Endothelial cell of umbilical vein (primary cell): ENCODE measurements around the gene STX16. TPM values are rescaled to one million over a fixed set of nuclear protein-coding genes. Genes with fewer than 3 reads are reported as not detected.

Experiments used
- BruUV-seq: library from RNA; stranded (reverse); fragments of 400-500 nt; replicated peaks from 2 replicates; lab custom pipeline; 2021; lab: Mats Ljungman, UMichigan
- CTCF ChIA-PET: fragments of 300-600, 350-600 bp; sonication (Branson Sonifier 250); formaldehyde crosslinking; loops from one replicate; lab custom pipeline; 2021; ENCODE audit warnings: antibody characterized with exemption, inconsistent platforms; lab: Charles Lee
- POLR2A ChIA-PET: fragments of 300-600, 350-600 bp; sonication (Branson Sonifier 250); formaldehyde crosslinking; loops from one replicate; lab custom pipeline; 2021; ENCODE audit warnings: antibody characterized with exemption, inconsistent platforms; lab: Charles Lee
- DNase-seq: peaks from one replicate; pipeline ENCODE4 v3.0.0-alpha.2; 2011; ENCODE audit warnings: low read depth, low spot score
- FAIRE-seq: peaks from 2 replicates; lab custom pipeline; 2011; peaks lifted over from hg19 to GRCh38; lab: Jason Lieb, UNC
- H2AFZ ChIP-seq: 2 replicates; pipeline ENCODE4 v1.6.0; 2012; ENCODE audit warnings: low read depth, low read length, control low read depth, inconsistent platforms
- H3K27ac ChIP-seq: 2 replicates; pipeline ENCODE4 v1.5.1; 2011; ENCODE audit warnings: low read depth, mild to moderate bottlenecking, control low read depth, low read length, moderate library complexity; ENCODE audit not compliant: insufficient read depth
- H3K27me3 ChIP-seq, 2 experiments: 2 replicates each; pipeline versions ENCODE4 v1.6.0 to v1.6.1; 2011; ENCODE audit warnings: low read length in 2 of 2, mixed read lengths in 1 of 2; ENCODE audit not compliant: control insufficient read depth in 2 of 2, insufficient read depth in 2 of 2
- H3K36me3 ChIP-seq, 2 experiments: 2 replicates in 1 of 2; 3 replicates in 1 of 2; pipeline ENCODE4 v1.5.1; 2011; ENCODE audit warnings: low read length in 2 of 2, mild to moderate bottlenecking in 1 of 2, moderate library complexity in 1 of 2; ENCODE audit not compliant: control insufficient read depth in 2 of 2, insufficient read depth in 2 of 2; ENCODE audit errors: extremely low read depth in 1 of 2
- H3K4me1 ChIP-seq: 3 replicates; pipeline ENCODE4 v1.5.1; 2011; ENCODE audit warnings: mild to moderate bottlenecking, low read length; ENCODE audit not compliant: control insufficient read depth, insufficient read depth; ENCODE audit errors: extremely low read depth
- H3K4me2 ChIP-seq: 2 replicates; pipeline ENCODE4 v1.6.1; 2011; ENCODE audit warnings: low read length, control low read depth, mixed read lengths; ENCODE audit not compliant: insufficient read depth
- H3K4me3 ChIP-seq, 3 experiments: fragments of 200-600 bp in 1 of 3; sonication (generic), shearing (Covaris generic) in 1 of 3; replicated peaks in 1 of 3; 2 replicates each; pipeline ENCODE4 v1.5.1; 2011 to 2016; ENCODE audit warnings: control low read depth in 3 of 3, low read length in 3 of 3, mild to moderate bottlenecking in 2 of 3, inconsistent platforms in 1 of 3, low read depth in 1 of 3, moderate library complexity in 1 of 3; ENCODE audit not compliant: insufficient read depth in 1 of 3
- H3K79me2 ChIP-seq: 2 replicates; pipeline ENCODE4 v1.6.0; 2012; ENCODE audit warnings: low read length, inconsistent platforms; ENCODE audit not compliant: control insufficient read depth, insufficient read depth
- H3K9ac ChIP-seq: replicated peaks from 2 replicates; pipeline ENCODE3; 2011; ENCODE audit warnings: low read length, control low read depth; ENCODE audit not compliant: insufficient read depth; ENCODE audit errors: extremely low read depth
- H3K9me1 ChIP-seq: replicated peaks from 3 replicates; pipeline ENCODE4 v1.6.0; 2011; ENCODE audit warnings: mild to moderate bottlenecking, low read length; ENCODE audit not compliant: control insufficient read depth, insufficient read depth; ENCODE audit errors: extremely low read depth
- H3K9me3 ChIP-seq: replicated peaks from 2 replicates; pipeline ENCODE4 v1.5.1; 2012; ENCODE audit warnings: low read length, inconsistent platforms; ENCODE audit not compliant: control insufficient read depth, insufficient read depth
- H4K20me1 ChIP-seq: replicated peaks from 2 replicates; pipeline ENCODE3; 2011; ENCODE audit warnings: mild to moderate bottlenecking, low read length; ENCODE audit not compliant: control insufficient read depth, insufficient read depth; ENCODE audit errors: extremely low read depth
- EZH2 ChIP-seq: IDR thresholded peaks from 2 replicates; pipeline ENCODE4 v1.6.1; 2012; ENCODE audit warnings: borderline replicate concordance, low read depth, mild to moderate bottlenecking, moderate library complexity, low read length, inconsistent platforms; ENCODE audit not compliant: severe bottlenecking
- FOS ChIP-seq: IDR thresholded peaks from 2 replicates; pipeline ENCODE4 v1.6.1; 2011; ENCODE audit warnings: mild to moderate bottlenecking, low read length, moderate library complexity, borderline replicate concordance; ENCODE audit not compliant: insufficient read depth
- GATA2 ChIP-seq: IDR thresholded peaks from 2 replicates; pipeline ENCODE4 v1.7.0; 2011; ENCODE audit warnings: low read depth, mild to moderate bottlenecking, moderate library complexity, mixed read lengths, low read length; ENCODE audit not compliant: insufficient read length, insufficient read depth
- JUN ChIP-seq: IDR thresholded peaks from 2 replicates; pipeline ENCODE4 v1.6.1; 2011; ENCODE audit warnings: borderline replicate concordance, low read depth; ENCODE audit not compliant: insufficient read length, insufficient read depth
- MYC ChIP-seq: IDR thresholded peaks from one replicate; pipeline ENCODE4 v1.6.1; 2011; ENCODE audit warnings: mild to moderate bottlenecking, low read depth, low read length
- POLR2A ChIP-seq: IDR thresholded peaks from 2 replicates; pipeline ENCODE4 v1.6.1; 2012; ENCODE audit warnings: low read depth, mild to moderate bottlenecking, control low read depth, low read length
- POLR2AphosphoS5 ChIP-seq: IDR thresholded peaks from 2 replicates; pipeline ENCODE4 v1.6.1; 2012; ENCODE audit warnings: low read depth, mild to moderate bottlenecking, control low read depth, low read length, moderate library complexity; ENCODE audit not compliant: insufficient read depth
- dilution Hi-C: fragments of 300-500 bp; cut with MboI; formaldehyde crosslinking; loops from one replicate; pipeline ENCODE4 v1.15.0; 2019; ENCODE audit warnings: low sequenced_read_pairs; ENCODE audit not compliant: extremely low pct_ligation_motif_present
- intact Hi-C: fragments of 100-400 bp; cut with micrococcal nuclease; formaldehyde crosslinking; loops from one replicate; pipeline ENCODE4 v1.10.0; 2022
- polyA plus RNA-seq, 4 experiments: library from polyadenylated mRNA; depleted of rRNA in 3 of 4; stranded (reverse) in 3 of 4; unstranded in 1 of 4; fragments of >200 nt; gene quantifications; 2 replicates each; pipeline versions ENCODE4 v1.2.1 to v1.2.3, GENCODE V29; 2011 to 2012; ENCODE audit warnings: missing spikeins in 1 of 4
- total RNA-seq: library from RNA; stranded (reverse); gene quantifications from 2 replicates; pipeline ENCODE4 v1.2.3, GENCODE V29; 2021
- TF ChIP-seq, protein P1 (sequence below): IDR thresholded peaks from 2 replicates; pipeline ENCODE4 v1.6.1; 2011; ENCODE audit not compliant: insufficient read depth, insufficient read length
- TF ChIP-seq, protein P2 (sequence below), 2 donors: IDR thresholded peaks; 1 replicate in 1 of 2; 2 replicates in 1 of 2; pipeline ENCODE4 v1.5.1; 2011; ENCODE audit warnings: low read length in 2 of 2, mild to moderate bottlenecking in 2 of 2, moderate library complexity in 2 of 2, control low read depth in 1 of 2, inconsistent platforms in 1 of 2, low read depth in 1 of 2; ENCODE audit not compliant: insufficient read depth in 1 of 2; ENCODE audit errors: extremely low read depth in 1 of 2

STX16 gene
- total and polyA plus RNA-seq, 2 donors (not counting 3 experiments of a cell fraction or from before 2014, with no cell fraction given) = 43.1 to 63.5 TPM

DNA sequence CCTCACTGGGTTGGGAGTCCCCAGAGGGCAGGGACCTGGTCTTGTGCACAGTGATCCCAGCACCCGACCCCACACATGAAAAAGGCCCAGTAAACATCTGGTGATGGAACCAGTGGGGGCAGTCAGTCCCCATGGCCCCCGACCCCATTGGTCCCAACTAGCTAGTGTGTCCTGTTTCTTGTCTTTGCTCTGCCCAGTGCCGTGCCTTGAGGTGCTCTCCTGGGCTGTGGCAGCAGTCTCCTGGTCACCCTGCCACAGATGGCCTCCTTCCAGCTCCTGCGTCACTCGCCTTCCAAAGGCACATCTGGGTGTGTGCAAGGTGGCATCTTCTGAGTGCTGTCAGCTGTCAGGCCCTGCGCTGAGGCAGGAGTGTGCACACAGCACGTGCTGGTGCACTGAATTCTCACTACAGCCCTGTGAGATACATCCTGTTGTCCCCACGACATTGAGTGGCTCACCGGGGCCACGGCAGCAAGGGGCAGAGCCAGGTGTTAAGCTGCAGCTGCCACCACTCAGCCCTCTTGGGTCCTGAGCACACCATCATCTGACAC is 45.4 kb downstream of the STX16 start:
- no TSS peak for BruUV-seq
- TF ChIP-seq, protein P1, sequence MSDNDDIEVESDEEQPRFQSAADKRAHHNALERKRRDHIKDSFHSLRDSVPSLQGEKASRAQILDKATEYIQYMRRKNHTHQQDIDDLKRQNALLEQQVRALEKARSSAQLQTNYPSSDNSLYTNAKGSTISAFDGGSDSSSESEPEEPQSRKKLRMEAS = no peak
- TF ChIP-seq JUN = no peak
- TF ChIP-seq MYC = no peak
- TF ChIP-seq EZH2 = no peak
- no peak for TF ChIP-seq POLR2AphosphoS5
- TF ChIP-seq, protein P2, sequence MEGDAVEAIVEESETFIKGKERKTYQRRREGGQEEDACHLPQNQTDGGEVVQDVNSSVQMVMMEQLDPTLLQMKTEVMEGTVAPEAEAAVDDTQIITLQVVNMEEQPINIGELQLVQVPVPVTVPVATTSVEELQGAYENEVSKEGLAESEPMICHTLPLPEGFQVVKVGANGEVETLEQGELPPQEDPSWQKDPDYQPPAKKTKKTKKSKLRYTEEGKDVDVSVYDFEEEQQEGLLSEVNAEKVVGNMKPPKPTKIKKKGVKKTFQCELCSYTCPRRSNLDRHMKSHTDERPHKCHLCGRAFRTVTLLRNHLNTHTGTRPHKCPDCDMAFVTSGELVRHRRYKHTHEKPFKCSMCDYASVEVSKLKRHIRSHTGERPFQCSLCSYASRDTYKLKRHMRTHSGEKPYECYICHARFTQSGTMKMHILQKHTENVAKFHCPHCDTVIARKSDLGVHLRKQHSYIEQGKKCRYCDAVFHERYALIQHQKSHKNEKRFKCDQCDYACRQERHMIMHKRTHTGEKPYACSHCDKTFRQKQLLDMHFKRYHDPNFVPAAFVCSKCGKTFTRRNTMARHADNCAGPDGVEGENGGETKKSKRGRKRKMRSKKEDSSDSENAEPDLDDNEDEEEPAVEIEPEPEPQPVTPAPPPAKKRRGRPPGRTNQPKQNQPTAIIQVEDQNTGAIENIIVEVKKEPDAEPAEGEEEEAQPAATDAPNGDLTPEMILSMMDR (IDR thresholded peaks at IDR 0.05; ENCODE audit: extremely low read depth in 1 of 2, insufficient read depth in 1 of 2, low read depth in 1 of 2, low read length in 2 of 2) = no peak
- no peak for TF ChIP-seq POLR2A
- TF ChIP-seq FOS = no peak
- TF ChIP-seq GATA2 = no peak
- Histone ChIP-seq H3K36me3 (peaks cover 0 to 42% of the 10 kb centered on the region in 2 experiments), H3K79me2 (peaks cover 4% of the 10 kb centered on the region), H3K9ac (no peak overlapping the region), H2AFZ (no peak overlapping the region), H3K9me1 (no peaks in the 10 kb centered on the region), H3K4me2 (no peak overlapping the region), H3K9me3 (no peaks in the 10 kb centered on the region), H3K27me3 (no peaks in the 10 kb centered on the region), H3K27ac (no peak overlapping the region), H4K20me1 (no peaks in the 10 kb centered on the region), H3K4me3 (no peak overlapping the region), H3K4me1 (peaks cover 14% of the 10 kb centered on the region)
- ChIA-PET CTCF (interaction anchor here (0.8 to 0.9 kb wide), 2 partner anchors 10 to 215 kb away, joined by 3 read pairs; no protein-coding TSS in a partner anchor), POLR2A (no interaction called here)
- dilution Hi-C loops = no loop called here
- DNase-seq (no peak), FAIRE-seq (no peak)
- intact Hi-C loops = no loop called here
